Gastrocnemius medialis (tissue), 4 donors: ENCODE measurements around the gene PDIA5. TPM values are rescaled to one million over a fixed set of nuclear protein-coding genes. Genes with fewer than 3 reads are reported as not detected.

Source experiments
- ATAC-seq, 2 donors: fragments of 150-250 bp; one replicate each; pipeline ENCODE4 v1.9.1; 2016
- DNase-seq, 2 donors: peaks; one replicate each; pipeline ENCODE4 v3.0.0-alpha.2; 2019
- H3K27ac ChIP-seq, 4 donors: fragments of 200-600 bp; sonication (generic); 1 replicate in 1 of 4; 2 replicates in 3 of 4; pipeline ENCODE4 v1.5.1; 2016 to 2018; ENCODE audit warnings: mild to moderate bottlenecking in 2 of 4, moderate library complexity in 1 of 4
- H3K27me3 ChIP-seq, 3 donors: fragments of 200-600 bp; sonication (generic) in 2 of 3; 1 replicate in 1 of 3; 2 replicates in 2 of 3; pipeline versions ENCODE4 v1.5.1 to v1.6.0; 2016 to 2019; ENCODE audit warnings: mild to moderate bottlenecking in 1 of 3, moderate library complexity in 1 of 3
- H3K36me3 ChIP-seq, 2 donors: fragments of 200-600 bp; sonication (generic) in 1 of 2; one replicate each; pipeline ENCODE4 v1.5.1; 2017 to 2018
- H3K4me1 ChIP-seq, 2 donors: fragments of 200-600 bp; sonication (generic) in 1 of 2; one replicate each; pipeline ENCODE4 v1.5.1; 2016 to 2017; ENCODE audit warnings: mild to moderate bottlenecking in 2 of 2
- H3K4me3 ChIP-seq, 4 donors: fragments of 200-600 bp; sonication (generic) in 3 of 4; 1 replicate in 1 of 4; 2 replicates in 3 of 4; pipeline ENCODE4 v1.5.1; 2016 to 2019; ENCODE audit warnings: mild to moderate bottlenecking in 2 of 4
- H3K9me3 ChIP-seq, 3 donors: fragments of 200-600 bp; sonication (generic) in 2 of 3; 1 replicate in 1 of 3; 2 replicates in 2 of 3; pipeline ENCODE4 v1.5.1; 2016 to 2019
- POLR2A ChIP-seq, 2 donors: fragments of 450-650 bp; IDR thresholded peaks; one replicate each; pipeline ENCODE4 v1.6.1; 2017; ENCODE audit warnings: antibody characterized with exemption in 2 of 2, mild to moderate bottlenecking in 2 of 2, moderate library complexity in 2 of 2
- in situ Hi-C, 4 donors: fragments of 200-750 bp; cut with MboI; loops; one replicate each; pipeline versions ENCODE4 v1.15.0 to v1.8.0; 2017; ENCODE audit warnings: low sequenced_read_pairs in 4 of 4
- intact Hi-C: fragments of 100-400 bp; cut with DNase I; formaldehyde crosslinking; loops from one replicate; pipeline ENCODE4 v1.15.1; 2023; ENCODE audit warnings: low total_unique reads
- total RNA-seq, 4 donors: library from RNA; depleted of rRNA; stranded (reverse); fragments of >200 nt; gene quantifications; one replicate each; pipeline versions ENCODE4 v1.1.0 to v1.2.3, GENCODE V29; 2016
- TF ChIP-seq, protein P1 (sequence below), 5 experiments: fragments of 450-650 bp in 3 of 5; fragments of 200-600 bp in 2 of 5; sonication (generic) in 2 of 5; IDR thresholded peaks in 4 of 5; conservative IDR thresholded peaks in 1 of 5; 1 replicate in 4 of 5; 2 replicates in 1 of 5; pipeline ENCODE4 v1.5.1; 2016 to 2019; ENCODE audit warnings: antibody characterized with exemption in 5 of 5, mild to moderate bottlenecking in 3 of 5, moderate library complexity in 3 of 5

Gene PDIA5
- total RNA-seq, 4 donors from 2014 or later = 2.3 to 4.2 (median 3.0) TPM

DNA sequence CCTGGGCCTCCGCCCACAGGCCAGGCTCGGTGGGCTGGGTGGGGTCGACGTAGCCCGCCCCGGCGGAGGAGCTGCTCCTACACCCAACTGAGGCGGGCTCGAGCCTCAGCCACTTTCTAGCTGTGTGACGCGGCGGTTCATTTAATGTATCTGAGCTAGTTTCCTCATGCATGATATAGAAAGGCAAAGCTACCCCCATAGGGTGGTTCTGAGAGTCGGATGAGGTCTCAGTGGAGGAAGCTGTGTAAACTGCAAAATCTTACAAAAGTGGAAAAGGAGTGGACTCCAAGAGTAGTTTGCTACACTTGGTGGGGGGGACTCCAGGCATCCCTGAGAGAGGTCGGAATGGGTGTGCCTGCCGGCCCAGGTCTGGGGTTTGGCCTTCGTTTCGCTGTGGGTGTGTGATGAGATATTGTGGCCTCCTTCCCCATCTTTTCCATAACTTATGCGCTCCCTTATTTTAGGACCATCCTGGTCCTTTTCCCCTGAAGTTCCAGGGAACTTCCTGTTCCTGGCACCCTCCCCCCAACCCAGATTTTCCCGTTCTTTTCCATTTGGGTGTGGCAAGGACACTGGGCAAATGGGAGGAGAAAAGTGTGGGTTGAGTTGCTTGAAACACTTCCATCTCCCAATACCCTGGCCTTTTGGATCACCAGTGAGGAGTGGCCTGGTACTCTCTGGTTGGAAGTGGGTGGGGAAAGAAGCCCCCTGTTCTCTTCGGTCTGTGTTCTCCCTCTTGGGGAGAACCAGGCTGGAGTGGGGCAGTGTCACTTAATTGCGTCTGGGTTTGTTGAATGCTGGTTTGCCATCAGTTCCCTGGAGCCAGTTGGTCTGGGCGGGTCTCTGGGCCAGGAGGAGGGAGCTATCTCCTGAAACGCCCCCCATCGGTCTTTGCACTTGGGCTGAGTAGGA lies 1.1 kb downstream of the PDIA5 start:
- in situ Hi-C loops = no loop called here
- TF ChIP-seq, protein P1, sequence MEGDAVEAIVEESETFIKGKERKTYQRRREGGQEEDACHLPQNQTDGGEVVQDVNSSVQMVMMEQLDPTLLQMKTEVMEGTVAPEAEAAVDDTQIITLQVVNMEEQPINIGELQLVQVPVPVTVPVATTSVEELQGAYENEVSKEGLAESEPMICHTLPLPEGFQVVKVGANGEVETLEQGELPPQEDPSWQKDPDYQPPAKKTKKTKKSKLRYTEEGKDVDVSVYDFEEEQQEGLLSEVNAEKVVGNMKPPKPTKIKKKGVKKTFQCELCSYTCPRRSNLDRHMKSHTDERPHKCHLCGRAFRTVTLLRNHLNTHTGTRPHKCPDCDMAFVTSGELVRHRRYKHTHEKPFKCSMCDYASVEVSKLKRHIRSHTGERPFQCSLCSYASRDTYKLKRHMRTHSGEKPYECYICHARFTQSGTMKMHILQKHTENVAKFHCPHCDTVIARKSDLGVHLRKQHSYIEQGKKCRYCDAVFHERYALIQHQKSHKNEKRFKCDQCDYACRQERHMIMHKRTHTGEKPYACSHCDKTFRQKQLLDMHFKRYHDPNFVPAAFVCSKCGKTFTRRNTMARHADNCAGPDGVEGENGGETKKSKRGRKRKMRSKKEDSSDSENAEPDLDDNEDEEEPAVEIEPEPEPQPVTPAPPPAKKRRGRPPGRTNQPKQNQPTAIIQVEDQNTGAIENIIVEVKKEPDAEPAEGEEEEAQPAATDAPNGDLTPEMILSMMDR (IDR thresholded peaks at IDR 0.05 in 4 of 5, conservative IDR thresholded peaks at IDR 0.05 in 1 of 5) = no peak
- TF ChIP-seq POLR2A (IDR thresholded peaks at IDR 0.05) = no peak
- Histone ChIP-seq H3K4me1 (peaks cover 6 to 10% of the 10 kb centered on the region in 2 donors), H3K9me3 (no peaks in the 10 kb centered on the region), H3K4me3 (peak overlapping the region; percentile 70 to 88 (median 80)), H3K36me3 (no peaks in the 10 kb centered on the region), H3K27me3 (no peaks in the 10 kb centered on the region), H3K27ac (peak overlapping the region; percentile 62 to 75 (median 70))
- intact Hi-C loops = loop anchor here (2.0 to 10.0 kb wide), 3 partner anchors 31 to 683 kb away; partner anchors contain the start of genes FAM162A, MIX23 and SEC22A
- no peak for DNase-seq
- no peak for ATAC-seq

GRCh38 chr3:123068601-123069381 lies 2.0 kb downstream of the PDIA5 start:
- Histone ChIP-seq H3K9me3 (no peaks in the 10 kb centered on the region), H3K4me1 (peaks cover 6 to 10% of the 10 kb centered on the region in 2 donors), H3K36me3 (no peaks in the 10 kb centered on the region), H3K27me3 (no peaks in the 10 kb centered on the region), H3K27ac (no peak overlapping the region), H3K4me3 (peak overlapping the region in 2 of 4 donors; percentile 75 to 88)
- ATAC-seq (no peak), DNase-seq (no peak)
- in situ Hi-C loops (no loop called here), intact Hi-C loops (loop anchor here (5.0 to 10.0 kb wide), 2 partner anchors 134 to 684 kb away; partner anchors contain the start of genes FAM162A, MIX23 and SEC22A)
- no peak for TF ChIP-seq POLR2A (IDR thresholded peaks at IDR 0.05)
- TF ChIP-seq, protein P1 (IDR thresholded peaks at IDR 0.05 in 4 of 5, conservative IDR thresholded peaks at IDR 0.05 in 1 of 5) = no peak

DNA sequence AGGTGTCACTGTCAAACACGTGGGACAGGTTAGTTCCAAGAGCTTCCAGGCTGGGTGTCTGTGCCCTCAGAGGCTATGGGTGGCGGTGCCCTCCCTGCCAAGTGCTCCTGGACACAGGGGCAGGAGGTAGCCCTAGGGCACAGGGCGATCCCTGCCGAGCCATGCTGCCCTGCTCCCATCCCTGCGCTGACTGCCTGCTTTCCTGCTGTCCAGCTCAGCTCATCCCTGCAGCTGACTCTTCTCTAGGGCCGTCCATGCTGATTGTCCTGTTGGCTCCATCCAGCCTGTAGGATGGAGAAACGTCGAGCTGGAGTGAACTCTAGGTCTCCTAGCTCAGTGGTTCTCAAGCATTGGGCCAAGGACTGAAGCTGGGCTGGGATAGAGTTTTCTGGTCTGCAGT lies 3.7 kb downstream of the PDIA5 start:
- TF ChIP-seq, protein P1 (IDR thresholded peaks at IDR 0.05 in 4 of 5, conservative IDR thresholded peaks at IDR 0.05 in 1 of 5) = no peak
- TF ChIP-seq POLR2A (IDR thresholded peaks at IDR 0.05) = no peak
- DNase-seq (no peak), ATAC-seq (no peak)

GRCh38 chr3:123071146-123071545 lies 4.3 kb downstream of the PDIA5 start:
- in situ Hi-C loops (no loop called here), intact Hi-C loops (no loop called here)
- TF ChIP-seq, protein P1 (IDR thresholded peaks at IDR 0.05 in 4 of 5, conservative IDR thresholded peaks at IDR 0.05 in 1 of 5) = no peak
- TF ChIP-seq POLR2A (IDR thresholded peaks at IDR 0.05) = no peak
- Histone ChIP-seq H3K4me3 (no peak overlapping the region), H3K4me1 (peaks cover 6 to 10% of the 10 kb centered on the region in 2 donors), H3K36me3 (no peaks in the 10 kb centered on the region), H3K27ac (peak overlapping the region in 1 of 4 donors; percentile 7), H3K9me3 (no peaks in the 10 kb centered on the region), H3K27me3 (no peaks in the 10 kb centered on the region)
- no peak for DNase-seq
- no peak for ATAC-seq

More for the DNA sequence above, 3.7 kb downstream of the PDIA5 start:
- in situ Hi-C loops (no loop called here), intact Hi-C loops (no loop called here)
- Histone ChIP-seq H3K9me3 (no peaks in the 10 kb centered on the region), H3K4me1 (peaks cover 6 to 10% of the 10 kb centered on the region in 2 donors), H3K4me3 (no peak overlapping the region), H3K36me3 (no peaks in the 10 kb centered on the region), H3K27ac (no peak overlapping the region), H3K27me3 (no peaks in the 10 kb centered on the region)
